Stimulated activated CD4-positive, alpha-beta T cell treated with anti-CD3 and anti-CD28 coated beads, Interleukin-1b, Interleukin-23, amount 100 ng/mL, for 48 hours (primary cell): ENCODE data around the gene IDH3A.

Experiments used
- DNase-seq: peaks from one replicate; pipeline ENCODE4 v3.0.0-alpha.2; 2020

The IDH3A gene

DNA sequence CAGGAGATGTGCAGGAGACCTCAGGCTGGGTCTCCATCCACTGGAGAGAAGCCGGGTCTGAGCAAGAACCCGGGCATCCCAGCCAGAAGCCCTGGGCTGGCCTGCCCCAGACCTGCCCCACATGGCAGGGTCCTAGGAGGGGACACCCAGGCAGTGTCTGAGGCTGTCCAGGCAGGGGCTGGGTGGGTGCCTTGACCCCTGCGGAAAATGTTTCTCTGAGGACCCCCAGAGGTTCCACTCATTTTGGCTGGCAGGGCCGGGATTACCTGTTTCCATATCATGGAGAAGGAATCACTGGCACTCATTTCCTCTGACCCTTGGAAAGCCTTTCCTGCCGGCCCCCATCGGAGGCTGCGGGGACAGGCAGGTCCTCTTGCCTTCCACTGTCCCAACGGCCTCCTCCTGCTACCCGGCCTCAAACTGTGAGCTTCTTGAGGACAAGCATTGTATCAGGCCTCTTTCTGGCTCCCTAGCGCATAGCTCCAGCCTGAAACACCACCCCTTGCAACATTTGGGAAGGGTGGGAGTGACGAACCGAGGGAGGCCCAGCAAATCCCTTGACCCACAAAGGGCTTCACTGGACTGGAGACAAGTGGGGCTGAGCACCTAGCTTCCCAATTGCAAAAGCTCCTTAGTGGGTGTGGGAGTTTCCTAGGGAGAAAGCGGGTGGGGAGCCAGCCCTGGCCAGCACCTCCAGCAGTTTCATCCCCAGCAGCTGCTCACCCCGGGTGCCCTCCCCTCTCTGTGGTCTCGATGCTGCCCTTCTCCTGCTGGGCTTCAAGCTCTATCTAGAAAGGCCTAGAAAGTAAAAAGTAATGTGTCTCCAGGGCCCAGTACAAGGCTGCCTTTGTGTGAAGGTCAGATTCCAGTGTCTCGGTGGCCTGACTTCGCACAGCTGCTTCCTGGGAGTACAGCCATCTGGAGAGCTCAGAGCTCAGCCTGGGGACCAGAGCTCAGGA, 55.5 kb downstream of the IDH3A start:
- no peak for DNase-seq

- DNase-seq, result no peak
Observed at GRCh38 chr15:78205337-78205736, 56.2 kb downstream of the IDH3A start.

DNA sequence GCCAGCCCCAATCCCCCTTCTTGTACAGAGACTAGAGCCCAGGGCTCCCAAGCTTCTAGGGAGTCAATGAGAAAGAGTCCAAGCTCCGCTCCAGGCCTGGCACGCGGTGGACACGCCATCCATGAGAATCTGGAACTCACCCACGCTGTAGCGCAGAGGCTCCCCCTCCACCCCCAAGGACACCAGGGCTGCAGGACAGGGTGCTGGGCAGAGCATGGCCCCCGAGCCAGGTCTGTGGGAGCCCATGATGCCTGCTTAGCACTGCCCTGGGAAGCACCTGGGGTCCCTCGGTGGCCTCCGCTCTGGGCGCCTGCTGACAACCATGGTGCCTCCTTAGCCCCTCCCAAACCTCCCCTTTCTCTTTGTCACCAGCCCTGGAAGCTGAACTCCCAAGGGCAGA, 56.7 kb downstream of the IDH3A start:
- DNase-seq, result no peak

- no peak for DNase-seq
Observed at GRCh38 chr15:78206326-78207109, 57.4 kb downstream of the IDH3A start.

- DNase-seq, result no peak
Observed at GRCh38 chr15:78207110-78207458, 57.9 kb downstream of the IDH3A start.

- no peak for DNase-seq
Observed at GRCh38 chr15:78207641-78208340, 58.6 kb downstream of the IDH3A start.

DNA sequence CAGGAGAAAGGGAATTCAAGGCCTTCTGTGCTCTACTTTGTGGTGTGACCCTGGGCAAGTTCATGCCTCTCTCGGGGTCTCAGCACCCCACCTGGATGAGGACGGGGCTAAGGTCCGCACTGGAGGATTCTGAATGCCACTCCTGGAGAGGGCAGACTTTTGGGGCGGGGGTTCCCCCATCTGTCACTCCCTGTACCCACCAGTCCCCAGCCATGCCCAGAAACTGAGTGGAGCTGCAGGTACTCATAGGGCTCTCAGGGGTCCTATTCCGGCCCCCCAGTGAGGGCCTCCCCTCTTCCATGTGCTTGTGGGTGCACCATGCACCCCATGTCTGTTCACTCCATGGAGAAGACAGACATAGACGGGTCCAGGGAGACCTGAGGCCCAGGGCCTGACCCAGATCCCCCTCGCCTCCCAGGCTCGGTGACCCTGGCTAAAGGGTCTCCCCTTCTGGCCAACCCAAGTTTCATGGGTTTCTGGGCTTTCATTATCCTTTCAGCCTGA, 59.2 kb downstream of the IDH3A start:
- DNase-seq, result no peak

DNA sequence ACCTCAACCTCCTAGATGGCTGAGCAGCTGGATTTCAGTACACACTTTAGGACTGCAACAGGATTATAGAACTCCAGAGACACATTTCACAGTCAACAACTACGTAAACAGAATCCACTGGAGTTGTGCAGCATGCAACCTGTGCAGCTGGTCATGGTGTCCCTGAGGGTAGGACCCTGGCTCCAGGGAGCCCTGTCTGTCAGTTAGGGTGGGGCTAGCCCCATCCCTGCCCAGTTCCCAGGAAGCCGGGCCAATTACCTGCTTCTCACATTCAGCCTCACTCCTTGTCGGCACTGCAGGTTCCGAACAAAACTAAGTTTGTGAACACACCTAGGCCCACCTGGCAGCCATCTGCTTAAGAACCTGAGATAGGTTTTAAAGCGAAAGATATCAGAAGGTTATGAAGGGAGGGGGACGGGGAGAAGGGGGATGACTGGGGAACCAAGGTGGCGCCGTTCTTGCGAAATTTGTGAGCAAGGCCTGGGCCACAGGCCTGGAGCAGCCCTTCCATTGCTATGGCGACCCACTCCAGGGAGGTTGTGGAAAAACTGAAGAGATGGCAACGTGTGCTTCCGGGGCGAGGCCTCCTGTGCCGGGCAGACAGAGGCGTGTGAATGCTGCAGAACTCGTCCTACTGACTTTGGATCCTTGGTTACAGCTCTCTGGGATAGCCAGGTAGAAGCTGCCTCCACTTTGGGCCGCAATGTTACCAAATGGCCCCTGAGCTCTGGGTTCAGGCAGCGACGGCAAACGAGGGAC, 59.9 kb downstream of the IDH3A start:
- DNase-seq, result no peak

GRCh38 chr15:78209646-78210348, 60.6 kb downstream of the IDH3A start:
- DNase-seq, result no peak

DNA sequence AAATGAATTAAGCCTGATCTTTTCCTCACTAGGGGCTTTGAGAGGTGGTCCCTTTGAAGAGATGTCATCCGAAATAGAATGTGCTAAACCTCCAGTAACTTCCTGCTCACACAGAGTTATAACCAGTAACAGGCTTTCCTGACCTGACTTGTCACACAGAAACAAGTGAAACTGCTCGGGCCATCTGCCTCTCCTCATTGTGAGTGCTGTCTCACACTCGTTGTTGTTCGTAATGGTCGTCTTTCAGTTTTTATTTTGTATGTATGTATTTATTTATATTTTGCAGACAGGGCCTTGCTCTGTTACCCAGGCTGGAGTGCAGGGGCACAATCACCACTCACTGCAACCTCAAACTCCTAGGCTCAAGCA, 61.2 kb downstream of the IDH3A start:
- DNase-seq, result no peak

DNA sequence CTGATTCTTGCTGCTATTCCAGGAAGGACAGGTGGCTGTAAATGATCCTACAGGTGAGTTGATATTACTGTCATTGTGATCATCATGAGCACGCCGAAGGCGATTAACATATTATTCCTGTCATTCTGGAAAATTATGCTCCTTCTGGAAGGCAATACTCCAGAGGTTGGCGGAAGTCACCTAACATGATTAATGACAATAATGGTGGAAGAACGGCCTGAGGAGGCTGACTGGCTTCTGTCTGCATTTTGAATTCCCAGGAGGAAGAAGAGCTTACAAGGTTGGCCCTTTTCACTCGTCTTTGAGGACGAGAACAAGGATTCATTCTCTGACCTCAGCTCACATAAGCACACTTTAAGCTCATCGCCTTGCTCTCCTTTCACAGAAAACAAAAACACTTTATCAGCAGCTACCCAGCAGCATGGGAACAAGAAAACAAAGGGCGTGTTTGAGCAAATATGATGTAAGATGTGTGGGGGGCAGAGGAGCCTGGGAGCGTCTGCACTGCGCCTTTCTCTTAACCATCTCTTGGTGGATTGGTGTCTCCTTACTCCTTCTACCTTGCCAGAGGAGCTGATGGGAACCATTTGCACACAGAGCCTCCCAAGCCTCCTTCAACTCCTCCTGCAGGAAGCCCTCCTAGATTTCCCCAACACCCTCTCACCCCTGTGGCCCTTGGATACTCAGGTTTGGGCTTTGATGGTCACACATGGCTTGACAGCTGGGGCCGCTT, 62.2 kb downstream of the IDH3A start:
- DNase-seq, result no peak

- no peak for DNase-seq
Observed at GRCh38 chr15:78212008-78212407, 62.8 kb downstream of the IDH3A start.

DNA sequence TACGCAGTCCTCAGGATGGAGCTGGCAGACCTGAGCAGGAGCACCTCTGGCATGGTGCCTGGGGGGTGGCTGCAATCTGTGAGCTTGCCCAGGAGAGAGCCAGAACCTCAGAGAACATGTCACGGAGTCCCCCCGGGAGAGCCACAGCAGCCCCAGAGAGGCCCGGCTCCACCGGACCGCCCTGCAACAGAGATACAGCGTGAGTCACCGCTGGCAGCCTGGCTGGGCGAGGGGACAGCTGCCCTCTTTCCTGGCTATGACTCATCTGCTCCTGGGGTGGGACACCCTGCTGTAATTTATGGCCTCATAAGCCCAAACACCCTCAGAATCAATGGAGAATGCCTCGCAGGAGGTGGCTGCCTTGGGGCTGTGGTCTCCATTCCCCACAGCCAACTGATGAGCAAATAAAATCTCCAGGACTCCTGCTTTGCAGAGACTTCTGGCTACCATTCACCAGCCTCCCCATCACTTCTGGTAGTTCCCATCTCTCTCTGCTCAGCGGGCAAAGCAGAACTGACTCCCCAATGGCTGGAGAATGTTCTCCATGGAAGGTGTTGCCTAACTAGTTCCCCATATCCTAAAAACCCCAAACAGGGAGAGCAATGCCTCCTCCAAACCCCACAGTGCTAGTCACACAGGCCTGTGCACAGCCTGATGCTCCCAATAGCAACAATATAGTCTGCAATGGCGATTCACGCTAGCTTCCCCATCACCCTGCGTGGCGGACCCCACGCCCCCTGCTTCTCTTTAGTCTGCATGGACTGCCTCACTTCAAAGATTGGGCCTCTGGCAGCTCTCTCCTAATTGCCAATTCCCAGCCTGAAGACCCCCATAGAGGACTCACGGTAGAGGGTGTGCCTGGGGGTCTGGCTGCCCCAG, 63.6 kb downstream of the IDH3A start:
- no peak for DNase-seq

DNA sequence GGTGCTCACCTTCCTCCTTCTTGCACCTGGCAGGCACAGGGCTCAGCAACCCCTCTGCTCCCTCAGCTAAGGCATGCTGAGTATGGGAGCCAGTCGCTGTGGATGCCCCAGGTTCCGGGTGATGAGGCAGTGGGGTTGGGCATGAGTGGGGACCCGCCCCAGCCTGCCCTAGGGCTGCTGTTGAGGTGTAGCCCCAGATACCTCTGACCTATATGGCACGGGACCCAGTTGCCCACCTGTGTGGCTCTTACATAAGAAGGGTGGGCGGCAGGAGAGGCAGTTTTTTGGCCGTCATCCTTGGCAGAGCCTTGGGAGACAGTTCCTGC, 64.2 kb downstream of the IDH3A start:
- DNase-seq, result no peak

DNA sequence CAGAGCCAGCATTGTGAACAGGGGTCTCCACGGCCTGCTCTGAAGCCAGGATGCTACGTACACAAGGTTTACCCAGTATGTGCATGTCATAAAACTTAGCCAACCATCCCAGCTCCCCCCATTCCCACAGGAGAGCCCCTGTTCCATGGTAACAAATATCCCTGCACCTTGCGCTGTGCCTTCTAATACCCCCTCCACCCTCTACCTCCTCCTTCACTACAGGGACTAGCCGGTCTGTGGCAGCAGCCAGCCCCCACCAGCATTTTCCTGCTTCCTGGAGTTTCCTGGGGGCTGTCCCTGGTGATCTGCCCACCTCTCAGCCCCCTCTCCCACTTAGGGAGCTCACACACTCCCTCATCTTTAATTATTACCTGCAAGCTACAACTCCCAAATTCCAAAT, 64.8 kb downstream of the IDH3A start:
- DNase-seq, result no peak

DNA sequence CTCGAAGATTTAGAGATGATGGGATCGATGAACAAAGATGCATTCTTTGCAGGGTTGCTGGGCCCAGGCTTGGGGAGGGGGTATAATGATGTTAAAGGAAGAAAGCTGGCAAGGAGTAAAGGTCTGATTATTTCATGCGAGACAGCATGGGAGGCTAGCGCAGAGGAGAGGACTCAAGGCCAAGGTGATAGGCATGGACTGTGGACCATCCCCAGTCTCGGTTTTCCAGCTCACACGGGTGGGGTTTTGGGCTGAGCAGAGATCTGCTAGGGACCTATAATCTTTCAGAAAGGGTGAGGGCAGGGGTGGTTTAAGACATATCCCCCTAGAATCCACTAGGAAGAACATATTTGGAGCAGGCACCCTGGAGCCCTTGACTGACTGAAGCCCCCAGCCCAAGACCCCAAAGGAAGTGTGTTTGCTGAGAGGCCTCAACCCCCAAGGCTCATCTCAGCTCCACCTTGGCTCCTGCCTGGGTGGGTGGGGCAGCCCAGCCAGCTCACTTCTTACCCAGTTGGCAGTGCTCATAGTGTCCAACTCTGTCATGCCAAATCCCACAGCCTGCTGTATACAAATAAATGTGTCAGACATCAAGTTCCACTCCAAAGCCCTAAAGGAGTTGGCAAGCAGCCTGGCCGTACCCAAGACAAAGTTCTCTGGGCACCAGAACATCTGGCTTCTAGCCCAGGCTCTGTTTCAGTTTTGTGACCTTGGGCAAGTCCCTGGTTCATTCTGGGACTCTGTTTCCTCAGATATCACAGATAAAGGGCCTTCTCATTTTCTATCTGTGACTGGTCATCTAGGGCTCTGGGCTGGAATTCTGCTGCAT, 67.3 kb downstream of the IDH3A start:
- DNase-seq, result no peak

DNA sequence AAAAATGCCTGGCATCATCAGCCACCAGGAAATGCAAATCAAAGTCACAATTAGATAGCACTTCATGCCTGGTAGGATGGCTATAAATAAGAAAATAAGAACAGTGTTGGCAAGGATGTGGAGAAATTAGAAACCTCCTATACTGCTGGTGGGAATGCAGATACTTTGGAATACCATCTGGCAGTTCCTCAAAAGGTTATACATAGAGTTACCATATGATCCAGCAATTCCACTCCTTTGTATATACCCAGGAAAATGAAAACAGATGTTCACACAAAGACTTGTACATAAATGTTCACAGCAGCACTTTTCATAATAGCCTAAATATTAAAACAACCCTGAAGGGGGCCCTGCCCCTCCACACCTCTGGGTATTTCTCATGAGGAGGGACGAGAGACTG, 71.6 kb downstream of the IDH3A start:
- DNase-seq, result no peak
